ENCODE results near the gene PHYKPL. TPM values are rescaled to one million over a fixed set of nuclear protein-coding genes. Genes with fewer than 3 reads are reported as not detected.
A peak's percentile ranks its signal among the peaks of the same experiment; 100 is the strongest.
"Not testable (repeated sequence)": the region's sequence is repeated elsewhere in the genome, so short reads cannot be mapped to it uniquely, and the experiment has no call there.

PHYKPL gene
- total RNA-seq, 4 donors from 2014 or later = 25.0 to 54.6 (median 33.7) TPM

- ATAC-seq (peak; percentile 1 to 6), DNase-seq (no peak)
- no peak for TF ChIP-seq CTCF (IDR thresholded peaks at IDR 0.05 in 4 of 5, conservative IDR thresholded peaks at IDR 0.05 in 1 of 5)
- Histone ChIP-seq H3K36me3 (peaks cover 0 to 25% of the 10 kb centered on the region in 2 donors), H3K9me3 (no peaks in the 10 kb centered on the region), H3K27ac (peak overlapping the region; percentile 87 to 99 (median 94)), H3K4me3 (peak overlapping the region; percentile 60 to 76 (median 70)), H3K4me1 (peaks cover 59 to 60% of the 10 kb centered on the region in 2 donors), H3K27me3 (no peaks in the 10 kb centered on the region)
- in situ Hi-C loops (cut with MboI; ENCODE audit: low sequenced_read_pairs in 4 of 4) (no loop called here), intact Hi-C loops (cut with DNase I; ENCODE audit: low total_unique reads) (loop anchor here (1.0 to 10.0 kb wide), 4 partner anchors 29 to 1322 kb away; partner anchors contain the start of genes CLK4, COL23A1, HNRNPAB and RUFY1)
These were observed 373 bp upstream of the PHYKPL start for GRCh38 chr5:178232920-178233429.

- no peaks in the 10 kb centered on the region for H3K9me3 ChIP-seq
- in situ Hi-C loops (cut with MboI; ENCODE audit: low sequenced_read_pairs in 4 of 4) (no loop called here), intact Hi-C loops (cut with DNase I; ENCODE audit: low total_unique reads) (loop anchor here (2.0 to 10.0 kb wide), 3 partner anchors 359 to 1323 kb away; partner anchors contain the start of genes CLK4, COL23A1 and RUFY1)
- peak overlapping the region; percentile 60 to 76 (median 70) for H3K4me3 ChIP-seq
- TF ChIP-seq POLR2A (IDR thresholded peaks at IDR 0.05) = no peak
- TF ChIP-seq CTCF (IDR thresholded peaks at IDR 0.05 in 4 of 5, conservative IDR thresholded peaks at IDR 0.05 in 1 of 5) = no peak
- H3K27me3 ChIP-seq = no peaks in the 10 kb centered on the region
- H3K36me3 ChIP-seq = peaks cover 0 to 39% of the 10 kb centered on the region in 2 donors
- ATAC-seq (peak; percentile 5 to 14), DNase-seq (peak in 1 of 2 donors; percentile 48)
- H3K27ac ChIP-seq = peak overlapping the region; percentile 87 to 99 (median 94)
- H3K4me1 ChIP-seq = peaks cover 47 to 51% of the 10 kb centered on the region in 2 donors
These were observed 971 bp downstream of the PHYKPL start for GRCh38 chr5:178231539-178232123.

- peak overlapping the region; percentile 87 to 99 (median 94) for H3K27ac ChIP-seq
- H3K9me3 ChIP-seq = no peaks in the 10 kb centered on the region
- no peaks in the 10 kb centered on the region for H3K27me3 ChIP-seq
- TF ChIP-seq CTCF (IDR thresholded peaks at IDR 0.05 in 4 of 5, conservative IDR thresholded peaks at IDR 0.05 in 1 of 5) (no peak), POLR2A (IDR thresholded peaks at IDR 0.05) (peak in 1 of 2 donors; percentile 30)
- intact Hi-C loops (cut with DNase I; ENCODE audit: low total_unique reads) = loop anchor here (10.0 kb wide), 1 partner anchor 1324 kb away; the partner anchor contains the start of gene RUFY1
- peak overlapping the region; percentile 60 to 76 (median 70) for H3K4me3 ChIP-seq
- peaks cover 0 to 45% of the 10 kb centered on the region in 2 donors for H3K36me3 ChIP-seq
- in situ Hi-C loops (cut with MboI; ENCODE audit: low sequenced_read_pairs in 4 of 4) = no loop called here
- peaks cover 41 to 45% of the 10 kb centered on the region in 2 donors for H3K4me1 ChIP-seq
- DNase-seq (peak in 1 of 2 donors; percentile 81), ATAC-seq (peak; percentile 11 to 42)
These were observed 1.6 kb downstream of the PHYKPL start for GRCh38 chr5:178230879-178231538.

- in situ Hi-C loops (cut with MboI; ENCODE audit: low sequenced_read_pairs in 4 of 4) = no loop called here
- TF ChIP-seq POLR2A (IDR thresholded peaks at IDR 0.05) (no peak), CTCF (IDR thresholded peaks at IDR 0.05 in 4 of 5, conservative IDR thresholded peaks at IDR 0.05 in 1 of 5) (no peak)
- DNase-seq (no peak), ATAC-seq (no peak)
- Histone ChIP-seq H3K27me3 (no peaks in the 10 kb centered on the region), H3K36me3 (peaks cover 0 to 51% of the 10 kb centered on the region in 2 donors), H3K4me3 (peak overlapping the region in 1 of 4 donors; percentile 60), H3K4me1 (peaks cover 40 to 45% of the 10 kb centered on the region in 2 donors), H3K9me3 (no peaks in the 10 kb centered on the region), H3K27ac (peak overlapping the region; percentile 87 to 99 (median 94))
- intact Hi-C loops (cut with DNase I; ENCODE audit: low total_unique reads) = loop anchor here (10.0 kb wide), 1 partner anchor 1325 kb away; the partner anchor contains the start of gene RUFY1
These were observed 2.7 kb downstream of the PHYKPL start for GRCh38 chr5:178229861-178230260.

- intact Hi-C loops (cut with DNase I; ENCODE audit: low total_unique reads); DNase-seq; H3K4me3 ChIP-seq; in situ Hi-C loops (cut with MboI; ENCODE audit: low sequenced_read_pairs in 4 of 4); ATAC-seq; H3K9me3 ChIP-seq; H3K27me3 ChIP-seq: not testable (repeated sequence)
- Histone ChIP-seq H3K4me1 (peaks cover 40 to 45% of the 10 kb centered on the region in 2 donors), H3K36me3 (peaks cover 0 to 51% of the 10 kb centered on the region in 2 donors), H3K27ac (peak overlapping the region in 3 of 4 donors; percentile 87 to 99 (median 96))
These were observed 3.5 kb downstream of the PHYKPL start for GRCh38 chr5:178229111-178229510.

Data from gastrocnemius medialis (tissue), 4 donors.